ENCODE results near the gene PLA2G2F.

DNA sequence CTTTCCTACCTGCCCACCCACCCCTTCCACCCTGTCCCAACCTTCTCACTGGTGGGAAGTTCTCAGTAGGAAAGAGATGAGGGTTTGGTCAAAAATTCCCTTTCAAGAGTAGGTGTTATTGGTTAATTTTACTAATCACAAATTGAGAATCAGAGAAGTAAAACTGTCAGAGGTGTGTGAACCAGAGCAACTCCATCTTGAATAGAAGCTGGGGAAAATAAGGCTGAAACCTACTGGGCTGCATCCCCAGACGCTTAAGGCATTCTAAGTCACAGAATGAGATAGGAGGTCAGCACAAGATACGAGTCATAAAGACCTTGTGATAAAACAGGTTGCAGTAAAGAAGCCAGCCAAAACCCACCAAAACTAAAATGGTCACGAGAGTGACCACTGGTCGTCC, 31.3 kb upstream of the PLA2G2F start:
- TF ChIP-seq, protein P1, sequence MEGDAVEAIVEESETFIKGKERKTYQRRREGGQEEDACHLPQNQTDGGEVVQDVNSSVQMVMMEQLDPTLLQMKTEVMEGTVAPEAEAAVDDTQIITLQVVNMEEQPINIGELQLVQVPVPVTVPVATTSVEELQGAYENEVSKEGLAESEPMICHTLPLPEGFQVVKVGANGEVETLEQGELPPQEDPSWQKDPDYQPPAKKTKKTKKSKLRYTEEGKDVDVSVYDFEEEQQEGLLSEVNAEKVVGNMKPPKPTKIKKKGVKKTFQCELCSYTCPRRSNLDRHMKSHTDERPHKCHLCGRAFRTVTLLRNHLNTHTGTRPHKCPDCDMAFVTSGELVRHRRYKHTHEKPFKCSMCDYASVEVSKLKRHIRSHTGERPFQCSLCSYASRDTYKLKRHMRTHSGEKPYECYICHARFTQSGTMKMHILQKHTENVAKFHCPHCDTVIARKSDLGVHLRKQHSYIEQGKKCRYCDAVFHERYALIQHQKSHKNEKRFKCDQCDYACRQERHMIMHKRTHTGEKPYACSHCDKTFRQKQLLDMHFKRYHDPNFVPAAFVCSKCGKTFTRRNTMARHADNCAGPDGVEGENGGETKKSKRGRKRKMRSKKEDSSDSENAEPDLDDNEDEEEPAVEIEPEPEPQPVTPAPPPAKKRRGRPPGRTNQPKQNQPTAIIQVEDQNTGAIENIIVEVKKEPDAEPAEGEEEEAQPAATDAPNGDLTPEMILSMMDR (IDR thresholded peaks at IDR 0.05) = no peak
- TF ChIP-seq POLR2A (IDR thresholded peaks at IDR 0.05) = no peak
